ENCODE results near the gene PAEP. TPM values are rescaled to one million over a fixed set of nuclear protein-coding genes. Genes with fewer than 3 reads are reported as not detected.

Gene PAEP
- total RNA-seq, 1 donor from 2014 or later: not detected

GRCh38 chr9:135586601-135587109 is 25.1 kb downstream of the PAEP start:
- intact Hi-C loops (cut with DNase I): no loop called here
- no peaks in the 10 kb centered on the region for H3K27me3 ChIP-seq
- TF ChIP-seq CTCF (IDR thresholded peaks at IDR 0.05): no peak
- no peaks in the 10 kb centered on the region for H3K9me3 ChIP-seq
- H3K4me1 ChIP-seq: no peaks in the 10 kb centered on the region
- H3K36me3 ChIP-seq: no peaks in the 10 kb centered on the region
- no peak for DNase-seq (ENCODE audit: low spot score in 2 of 2)
- no peak overlapping the region for H3K27ac ChIP-seq
- no peak overlapping the region for H3K4me3 ChIP-seq

DNA sequence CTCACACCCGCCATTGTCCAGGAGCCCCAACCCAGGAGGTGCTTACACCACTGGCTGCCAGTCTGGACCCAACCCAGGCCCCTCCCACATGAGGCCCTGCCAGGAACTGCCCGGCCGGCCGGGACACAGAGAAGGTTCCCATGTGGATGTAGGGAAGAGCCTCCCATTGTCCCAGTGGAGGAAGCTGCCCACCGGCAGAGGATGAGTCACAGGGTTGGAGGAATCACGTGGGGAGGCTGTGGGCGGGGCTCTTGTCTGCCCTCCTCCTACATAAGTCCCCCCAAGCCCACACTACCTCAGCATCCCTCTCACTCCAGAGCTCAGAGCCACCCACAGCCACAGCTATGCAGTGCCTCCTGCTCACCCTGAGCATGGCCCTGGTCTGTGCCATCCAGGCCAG is 26.1 kb downstream of the PAEP start:
- no peak for TF ChIP-seq CTCF (IDR thresholded peaks at IDR 0.05)
- no peaks in the 10 kb centered on the region for H3K4me1 ChIP-seq
- no peak for DNase-seq (ENCODE audit: low spot score in 2 of 2)
- no peak overlapping the region for H3K4me3 ChIP-seq
- no peaks in the 10 kb centered on the region for H3K36me3 ChIP-seq
- intact Hi-C loops (cut with DNase I): no loop called here
- no peaks in the 10 kb centered on the region for H3K9me3 ChIP-seq
- no peak overlapping the region for H3K27ac ChIP-seq
- H3K27me3 ChIP-seq: no peaks in the 10 kb centered on the region

GRCh38 chr9:135588371-135588770 is 26.8 kb downstream of the PAEP start:
- no peak for DNase-seq (ENCODE audit: low spot score in 2 of 2)
- no peak overlapping the region for H3K4me3 ChIP-seq
- no peaks in the 10 kb centered on the region for H3K27me3 ChIP-seq
- no peaks in the 10 kb centered on the region for H3K4me1 ChIP-seq
- intact Hi-C loops (cut with DNase I): no loop called here
- no peaks in the 10 kb centered on the region for H3K36me3 ChIP-seq
- H3K27ac ChIP-seq: no peak overlapping the region
- TF ChIP-seq CTCF (IDR thresholded peaks at IDR 0.05): no peak
- no peaks in the 10 kb centered on the region for H3K9me3 ChIP-seq

DNA sequence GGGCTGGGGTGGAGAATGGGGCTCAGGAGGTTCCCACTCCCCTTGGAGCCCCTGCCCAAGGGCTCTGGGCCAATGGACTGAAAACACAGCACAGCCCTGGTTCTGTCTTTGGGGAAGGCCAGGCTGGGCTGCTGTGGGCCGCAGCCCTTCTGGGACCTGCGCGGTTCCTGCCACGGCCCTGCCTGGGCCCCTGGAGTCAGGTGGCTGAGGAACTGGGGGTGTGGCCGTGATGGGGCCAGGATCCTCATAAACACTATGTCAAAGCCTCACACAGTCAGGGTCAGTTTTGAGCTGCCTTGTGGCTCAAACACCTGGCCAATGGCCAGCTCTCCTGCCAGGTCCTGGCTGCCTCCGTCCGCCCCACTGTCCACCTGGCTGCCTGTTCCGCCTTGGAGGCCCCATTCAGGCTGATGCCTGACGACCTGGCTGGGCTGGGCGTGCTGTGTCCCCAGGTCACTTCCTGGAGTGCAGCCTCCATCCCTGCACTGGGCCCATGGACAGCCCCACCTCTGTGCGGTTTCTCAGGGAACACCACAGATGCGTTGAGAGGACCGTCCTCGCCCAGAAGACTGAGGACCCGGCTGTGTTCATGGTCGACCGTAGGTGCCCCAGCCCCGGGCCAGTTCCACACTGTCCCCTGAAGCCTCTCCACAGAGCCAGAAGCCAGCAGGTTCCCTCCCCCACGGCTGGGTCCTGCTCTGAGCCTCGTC is 27.5 kb downstream of the PAEP start:
- TF ChIP-seq CTCF (IDR thresholded peaks at IDR 0.05): no peak
- no peaks in the 10 kb centered on the region for H3K27me3 ChIP-seq
- H3K9me3 ChIP-seq: no peaks in the 10 kb centered on the region
- no peak overlapping the region for H3K27ac ChIP-seq
- DNase-seq (ENCODE audit: low spot score in 2 of 2): no peak
- intact Hi-C loops (cut with DNase I): no loop called here
- no peaks in the 10 kb centered on the region for H3K4me1 ChIP-seq
- H3K4me3 ChIP-seq: no peak overlapping the region
- H3K36me3 ChIP-seq: no peaks in the 10 kb centered on the region

- intact Hi-C loops (cut with DNase I): no loop called here
- Histone ChIP-seq H3K4me3 (no peak overlapping the region), H3K36me3 (no peaks in the 10 kb centered on the region), H3K27me3 (no peaks in the 10 kb centered on the region), H3K4me1 (no peaks in the 10 kb centered on the region), H3K9me3 (no peaks in the 10 kb centered on the region), H3K27ac (no peak overlapping the region)
- TF ChIP-seq CTCF (IDR thresholded peaks at IDR 0.05): no peak
- DNase-seq (ENCODE audit: low spot score in 2 of 2): no peak
These were observed 28.3 kb downstream of the PAEP start for GRCh38 chr9:135589596-135590485.

Measured in ascending aorta (tissue), 2 donors.